ACHN (cell line): ENCODE measurements around the gene GRB2.
"Not testable (repeated sequence)": the region's sequence is repeated elsewhere in the genome, so short reads cannot be mapped to it uniquely, and the experiment has no call there.

Experiments used
- DNase-seq: peaks from one replicate; pipeline ENCODE4 v3.0.0-alpha.2; 2015
- in situ Hi-C: cut with HindIII; loops from 2 replicates; pipeline ENCODE4 v1.10.0; 2017; ENCODE audit warnings: low sequenced_read_pairs, low pct_ligation_motif_present, low pct_unique_long_range_greater_than_20kb

The GRB2 gene

DNA sequence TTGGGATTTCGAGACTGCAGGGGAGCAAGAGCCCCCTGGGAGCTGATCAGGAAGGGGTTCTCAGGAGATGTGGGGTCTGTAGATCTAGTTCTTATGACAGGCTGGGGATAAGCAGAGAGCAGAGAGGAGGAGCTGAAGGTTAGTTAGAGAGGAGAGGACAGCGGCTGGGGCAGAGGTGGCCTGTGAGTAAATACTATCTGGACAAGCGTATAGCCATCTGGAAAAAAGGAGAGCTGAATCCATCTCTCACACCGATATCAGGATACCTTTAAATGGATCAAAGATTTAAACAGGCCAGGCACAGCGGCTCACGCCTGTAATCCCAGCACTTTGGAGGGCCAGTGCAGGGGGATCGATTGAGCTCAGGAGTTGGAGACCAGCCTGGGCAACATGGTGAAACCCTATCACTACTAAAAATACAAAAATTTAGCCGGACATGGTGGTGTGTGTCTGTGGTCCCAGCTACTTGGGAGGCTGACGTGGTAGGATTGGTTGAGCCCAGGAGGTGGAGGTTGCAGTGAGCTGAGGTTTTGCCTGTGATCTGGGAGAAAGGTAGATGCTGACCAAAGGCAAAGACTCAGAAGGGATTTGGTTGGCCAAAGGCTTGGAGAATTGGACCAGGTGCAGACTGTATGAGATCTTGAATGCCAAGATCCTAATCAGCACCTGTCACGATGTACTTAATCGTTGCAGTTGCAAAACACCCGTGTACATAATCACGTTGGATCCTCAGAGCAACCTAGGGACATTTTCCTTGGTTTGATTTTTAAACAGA, 97.3 kb downstream of the GRB2 start:
- in situ Hi-C loops: no loop called here
- no peak for DNase-seq

DNA sequence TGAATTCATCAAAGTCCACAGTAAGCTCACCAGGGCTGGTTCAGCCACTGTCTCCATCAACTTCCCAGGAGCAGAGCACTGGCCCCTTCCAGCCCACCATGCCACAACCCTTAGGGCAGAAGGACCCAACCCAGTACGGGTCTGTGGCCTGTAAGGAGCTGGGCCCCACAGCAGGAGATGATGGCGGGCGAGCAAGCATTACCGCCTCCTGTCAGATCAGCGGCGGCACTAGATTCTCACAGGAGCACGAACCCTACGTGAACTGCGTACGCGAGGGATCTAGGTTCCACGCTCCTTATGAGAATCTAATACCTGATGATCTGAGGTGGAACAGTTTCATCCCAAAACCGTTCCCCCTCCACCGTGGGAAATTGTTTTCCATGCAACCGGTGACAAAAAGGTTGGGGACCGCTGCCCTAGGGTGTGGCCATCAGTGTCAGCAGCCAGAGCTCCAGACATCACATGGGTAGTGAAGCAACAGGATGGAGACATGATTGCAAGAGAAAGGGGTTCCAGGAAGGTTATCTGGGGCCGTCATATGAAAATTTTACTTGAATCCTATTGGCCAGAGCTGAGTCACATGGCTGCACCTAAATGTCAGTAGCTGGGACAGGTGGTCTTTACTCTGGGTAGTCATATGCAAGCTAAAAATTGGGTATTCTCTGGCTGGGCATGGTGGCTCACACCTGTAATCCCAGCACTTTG, 103.8 kb downstream of the GRB2 start:
- in situ Hi-C loops: no loop called here

GRCh38 chr17:75301049-75301448, 104.4 kb downstream of the GRB2 start:
- DNase-seq: no peak
- in situ Hi-C loops: no loop called here

More for the DNA sequence above, 103.8 kb downstream of the GRB2 start:
- DNase-seq: no peak

DNA sequence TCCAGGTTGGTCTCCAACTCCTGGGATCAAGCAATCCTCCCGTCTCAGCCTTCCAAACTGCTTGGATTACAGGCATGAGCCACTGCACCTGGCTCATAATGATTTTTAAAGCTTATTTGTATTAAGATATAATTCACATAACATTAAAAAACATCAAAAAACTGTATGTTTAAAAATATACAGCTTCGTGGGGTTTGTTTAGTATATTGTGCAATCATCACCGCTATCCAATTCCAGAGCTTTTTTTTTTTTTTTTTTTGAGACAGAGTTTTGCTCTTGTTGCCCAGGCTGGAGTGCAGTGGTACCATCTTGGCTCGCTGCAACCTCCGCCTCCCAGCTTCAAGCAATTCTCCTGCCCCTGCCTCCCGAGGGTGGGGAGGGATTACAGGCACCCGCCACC, 105.2 kb downstream of the GRB2 start:
- in situ Hi-C loops: no loop called here
- DNase-seq: no peak

DNA sequence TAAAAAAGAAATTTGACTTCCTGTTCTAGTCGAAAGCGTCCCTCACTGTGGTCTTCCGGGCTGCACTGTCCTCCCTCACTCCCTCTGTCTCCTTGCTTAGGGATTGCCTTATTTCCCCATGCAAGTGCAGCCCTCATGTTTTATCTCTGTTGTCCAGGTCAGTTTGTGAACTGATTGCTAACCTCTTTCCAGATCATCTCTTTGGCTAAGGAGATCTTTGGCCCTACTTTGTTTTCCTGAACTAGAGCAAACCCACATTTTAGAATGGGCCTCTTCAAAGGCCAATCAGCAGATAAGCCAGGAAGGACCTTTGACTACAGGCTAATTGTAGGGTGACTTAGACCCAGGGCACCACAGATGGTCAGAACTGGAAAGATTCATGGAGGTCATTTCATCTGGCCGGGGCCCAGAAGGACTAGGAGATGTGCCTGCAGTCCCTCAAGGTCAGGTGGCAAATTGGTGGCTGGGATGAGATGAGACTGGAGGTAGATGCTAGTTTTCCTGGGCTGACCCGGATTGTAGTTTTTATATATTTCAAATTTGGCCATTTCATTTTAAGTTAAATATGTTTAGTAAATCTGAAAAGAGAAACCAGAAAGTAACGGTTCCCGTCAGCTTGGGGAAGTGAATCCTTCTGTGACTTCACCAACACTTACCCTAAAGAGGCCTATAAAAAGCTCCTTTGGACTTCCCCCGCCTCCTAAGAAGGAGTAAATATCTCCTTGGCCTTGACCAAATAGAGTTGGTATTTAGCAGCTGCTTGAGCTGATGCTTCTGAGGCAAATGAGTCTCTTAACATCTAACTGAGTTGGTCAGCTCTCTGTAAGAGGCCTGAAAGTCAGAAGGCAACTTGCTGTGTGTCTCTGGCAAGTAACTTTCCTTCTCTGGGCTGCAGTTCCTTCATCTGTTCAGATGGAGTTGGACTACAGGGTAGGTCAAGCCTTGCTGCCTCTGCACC, 110.0 kb downstream of the GRB2 start:
- no peak for DNase-seq
- in situ Hi-C loops: no loop called here

- DNase-seq, in situ Hi-C loops: not testable (repeated sequence)
Observed at GRCh38 chr17:75292810-75293448, 112.5 kb downstream of the GRB2 start.

DNA sequence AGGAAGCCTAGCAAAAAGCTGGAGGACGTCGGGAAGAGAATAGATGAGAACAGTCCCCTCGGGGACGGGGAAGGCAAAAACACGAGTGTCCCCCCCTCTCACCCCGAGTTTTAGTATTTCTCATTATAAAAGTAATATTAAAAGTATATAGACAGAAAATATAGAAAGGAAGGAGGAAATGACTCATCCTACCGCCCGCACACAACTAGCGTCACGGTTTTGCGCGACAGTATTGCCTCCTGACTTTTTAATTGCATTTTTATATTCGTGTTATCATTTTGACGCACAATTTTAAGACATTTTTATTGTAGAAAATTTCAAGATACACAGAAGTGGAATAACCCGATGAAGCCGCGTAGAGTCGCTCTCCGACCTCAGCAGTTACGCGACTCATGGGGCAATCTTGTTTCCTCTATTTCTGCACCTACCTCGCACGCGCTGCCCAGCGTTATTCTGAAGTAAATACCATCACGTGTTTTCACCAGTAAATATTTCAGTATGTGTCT, 115.6 kb downstream of the GRB2 start:
- peak; percentile 65 for DNase-seq
- in situ Hi-C loops: no loop called here

DNA sequence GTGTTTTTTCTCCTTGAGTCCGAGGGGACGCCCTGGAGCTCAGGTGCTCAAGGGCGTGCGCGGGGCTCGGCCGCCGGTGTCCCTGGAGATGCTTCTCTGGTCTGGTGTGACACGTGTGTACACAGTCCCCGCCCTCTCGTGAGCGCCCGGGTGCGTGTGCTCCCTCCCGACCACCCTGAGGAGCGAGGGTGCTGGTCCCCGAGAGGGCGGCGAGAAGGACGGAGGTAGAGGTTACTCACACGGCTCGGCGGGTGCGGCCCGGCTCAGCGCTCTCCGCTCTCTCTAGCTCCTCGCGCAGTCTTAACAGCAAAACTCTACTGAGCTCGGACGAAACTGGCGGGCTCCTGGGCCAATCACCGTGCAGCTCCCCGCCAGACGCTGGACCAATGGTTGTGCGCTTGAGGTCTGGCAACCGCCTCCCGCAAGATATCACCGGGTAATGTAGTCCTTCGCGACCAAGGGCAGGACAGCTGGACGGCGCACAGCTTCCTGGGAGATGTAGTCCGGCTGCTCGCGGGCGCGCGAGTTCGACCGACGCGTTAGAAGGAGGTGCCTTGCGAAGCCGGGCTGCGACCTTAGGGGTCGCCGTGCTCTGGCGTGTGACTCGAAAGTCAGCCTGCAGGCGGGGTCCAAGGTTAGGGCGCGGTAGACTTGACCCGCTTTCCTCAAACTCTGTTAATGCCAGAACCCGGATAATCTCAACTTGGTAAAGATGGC, 116.2 kb downstream of the GRB2 start, which contains the start of gene SLC25A19:
TSS of gene SLC25A19 (minus strand) at position 319 of the 717 bp plus-strand sequence. CDS start 2,669 bp downstream, outside the sequence.
- DNase-seq: peak; percentile 99
- in situ Hi-C loops: no loop called here

- in situ Hi-C loops: no loop called here
- DNase-seq: peak; percentile 37
Observed at GRCh38 chr17:75288770-75289114, 116.7 kb downstream of the GRB2 start.

DNA sequence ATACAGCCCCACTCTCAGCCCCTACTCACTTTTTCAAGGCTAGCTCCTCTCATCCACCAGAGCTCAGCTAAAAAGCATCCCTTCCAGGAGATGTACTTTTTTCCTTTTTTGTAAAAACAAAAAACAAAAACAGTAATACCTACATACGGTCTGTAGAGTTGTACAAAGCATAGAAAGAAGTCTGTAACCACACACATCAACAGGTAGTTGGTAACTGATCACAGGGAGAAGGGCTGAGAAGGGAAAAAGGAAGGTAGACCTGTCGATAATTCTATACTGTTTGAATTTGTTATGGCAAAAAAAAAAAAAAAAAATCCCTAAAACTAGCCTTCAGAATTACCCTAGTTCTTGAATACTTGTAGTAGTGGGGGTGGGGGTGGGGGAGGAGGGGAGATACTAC, 117.1 kb downstream of the GRB2 start:
- DNase-seq: no peak
- in situ Hi-C loops: no loop called here

- in situ Hi-C loops: no loop called here
- DNase-seq: no peak
Observed at GRCh38 chr17:75287221-75287620, 118.3 kb downstream of the GRB2 start.

- no peak for DNase-seq
- in situ Hi-C loops: no loop called here
Observed at GRCh38 chr17:75285123-75285522, 120.4 kb downstream of the GRB2 start.

DNA sequence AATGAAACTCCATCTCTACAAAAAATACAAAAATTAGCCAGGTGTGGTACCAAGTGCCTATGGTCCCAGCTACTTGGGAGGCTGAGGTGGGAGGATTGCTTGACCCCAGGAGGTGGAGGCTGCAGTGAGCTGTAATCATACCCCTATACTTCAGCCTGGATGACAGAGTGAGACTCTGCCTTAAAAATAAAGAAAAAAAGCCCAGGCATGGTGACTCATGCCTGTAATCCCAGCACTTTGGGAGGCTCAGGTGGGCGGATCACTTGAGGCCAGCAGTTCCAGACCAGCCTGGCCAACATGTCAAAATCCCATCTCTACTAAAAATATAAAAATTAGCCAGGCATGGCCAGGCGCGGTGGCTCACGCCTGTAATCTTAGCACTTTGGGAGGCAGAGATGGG, 125.3 kb downstream of the GRB2 start:
- in situ Hi-C loops: not testable (repeated sequence)

DNA sequence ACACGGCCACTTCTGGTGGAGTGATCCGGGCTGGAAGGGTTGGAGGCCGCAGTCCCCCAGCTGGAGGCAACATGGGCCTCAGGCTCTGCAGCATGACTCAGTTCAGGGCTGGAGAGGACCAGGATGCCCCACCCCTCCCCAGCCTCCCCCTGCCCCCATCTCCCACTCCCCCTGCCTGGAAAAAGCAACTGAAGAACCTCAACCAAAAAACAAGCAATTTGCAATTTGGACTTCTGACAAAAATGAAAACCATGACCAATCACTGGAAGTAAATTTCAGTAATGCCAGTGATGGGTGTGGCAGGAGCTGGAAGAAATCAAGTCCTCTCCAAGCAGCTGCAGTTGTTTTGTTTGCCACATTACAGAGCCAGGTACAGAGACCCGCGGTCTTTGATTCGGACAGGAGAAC, 127.8 kb downstream of the GRB2 start:
- DNase-seq: no peak
- in situ Hi-C loops: no loop called here

More for the DNA sequence above, 125.3 kb downstream of the GRB2 start:
- DNase-seq: not testable (repeated sequence)

DNA sequence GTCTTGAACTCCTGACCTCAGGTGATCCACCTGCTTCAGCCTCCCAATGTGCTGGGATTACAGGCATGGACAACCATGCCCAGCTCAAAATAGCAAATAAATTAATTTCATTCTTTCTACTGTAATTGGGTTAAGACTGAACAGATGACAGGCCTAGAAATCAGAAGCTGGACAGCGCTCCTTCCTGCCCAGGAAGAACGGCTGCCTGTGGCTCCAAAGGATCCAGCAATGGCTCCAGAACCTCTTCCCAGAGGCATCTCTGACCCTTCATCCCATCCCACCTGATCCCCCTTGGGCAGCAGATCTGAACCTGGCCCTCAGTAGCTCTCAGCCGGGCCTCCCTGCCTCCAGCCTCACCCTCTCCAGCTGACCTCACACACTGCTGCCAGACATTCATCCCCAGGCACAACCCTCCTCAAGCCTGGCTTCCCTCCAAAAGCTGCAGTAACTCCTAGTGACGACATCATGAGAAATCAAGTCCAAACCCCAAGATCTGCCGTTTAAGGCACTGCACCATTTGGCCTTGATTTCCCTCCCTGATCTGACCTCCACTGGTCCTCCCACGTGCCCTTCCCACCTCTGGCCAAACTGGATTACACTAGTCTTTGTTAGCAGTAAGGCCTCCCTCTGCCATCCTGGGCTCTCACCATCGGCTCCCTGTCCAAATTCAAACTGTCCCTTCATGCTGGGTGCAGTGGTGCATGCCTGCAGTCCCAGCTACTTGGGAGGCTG, 131.3 kb downstream of the GRB2 start:
- DNase-seq: peak; percentile 48
- in situ Hi-C loops: no loop called here

- in situ Hi-C loops: no loop called here
Observed at GRCh38 chr17:75272848-75273184, 132.7 kb downstream of the GRB2 start.

More at GRCh38 chr17:75272848-75273184, 132.7 kb downstream of the GRB2 start:
- DNase-seq: no peak
